Bronchial epithelial cell (primary cell): ENCODE measurements around the gene ARSK. TPM values are rescaled to one million over a fixed set of nuclear protein-coding genes. Genes with fewer than 3 reads are reported as not detected.
"Not testable (repeated sequence)": the region's sequence is repeated elsewhere in the genome, so short reads cannot be mapped to it uniquely, and the experiment has no call there.

Source experiments
- DNase-seq: peaks from one replicate; pipeline ENCODE4 v3.0.0-alpha.2; 2010; ENCODE audit warnings: low read depth
- FAIRE-seq: peaks from 2 replicates; lab custom pipeline; 2011; peaks lifted over from hg19 to GRCh38; lab: Jason Lieb, UNC
- H3K27me3 ChIP-seq: 2 replicates; pipeline ENCODE4 v1.5.1; 2011; ENCODE audit warnings: low read length; ENCODE audit not compliant: control insufficient read depth, insufficient read depth
- H3K36me3 ChIP-seq: 2 replicates; pipeline ENCODE4 v1.5.1; 2011; ENCODE audit warnings: low read length; ENCODE audit not compliant: control insufficient read depth, insufficient read depth
- H3K4me3 ChIP-seq: 2 replicates; pipeline ENCODE4 v1.5.1; 2011; ENCODE audit warnings: mild to moderate bottlenecking, low read depth, low read length, control low read depth
- total RNA-seq: library from RNA; depleted of rRNA; stranded (reverse); fragments of >200 nt; gene quantifications from 2 replicates; pipeline ENCODE4 v1.2.1, GENCODE V29; 2014
- TF ChIP-seq, protein P1 (sequence below): IDR thresholded peaks from 2 replicates; pipeline ENCODE4 v1.5.1; 2011; ENCODE audit warnings: mild to moderate bottlenecking, moderate library complexity, low read length, control low read depth, inconsistent platforms; ENCODE audit not compliant: insufficient read depth, severe bottlenecking

The ARSK gene
- total RNA-seq, 1 donor from 2014 or later: 7.4 TPM

- no peak overlapping the region for H3K4me3 ChIP-seq
- TF ChIP-seq, protein P1, sequence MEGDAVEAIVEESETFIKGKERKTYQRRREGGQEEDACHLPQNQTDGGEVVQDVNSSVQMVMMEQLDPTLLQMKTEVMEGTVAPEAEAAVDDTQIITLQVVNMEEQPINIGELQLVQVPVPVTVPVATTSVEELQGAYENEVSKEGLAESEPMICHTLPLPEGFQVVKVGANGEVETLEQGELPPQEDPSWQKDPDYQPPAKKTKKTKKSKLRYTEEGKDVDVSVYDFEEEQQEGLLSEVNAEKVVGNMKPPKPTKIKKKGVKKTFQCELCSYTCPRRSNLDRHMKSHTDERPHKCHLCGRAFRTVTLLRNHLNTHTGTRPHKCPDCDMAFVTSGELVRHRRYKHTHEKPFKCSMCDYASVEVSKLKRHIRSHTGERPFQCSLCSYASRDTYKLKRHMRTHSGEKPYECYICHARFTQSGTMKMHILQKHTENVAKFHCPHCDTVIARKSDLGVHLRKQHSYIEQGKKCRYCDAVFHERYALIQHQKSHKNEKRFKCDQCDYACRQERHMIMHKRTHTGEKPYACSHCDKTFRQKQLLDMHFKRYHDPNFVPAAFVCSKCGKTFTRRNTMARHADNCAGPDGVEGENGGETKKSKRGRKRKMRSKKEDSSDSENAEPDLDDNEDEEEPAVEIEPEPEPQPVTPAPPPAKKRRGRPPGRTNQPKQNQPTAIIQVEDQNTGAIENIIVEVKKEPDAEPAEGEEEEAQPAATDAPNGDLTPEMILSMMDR: no peak
- FAIRE-seq (no peak), DNase-seq (no peak)
- H3K27me3 ChIP-seq: no peaks in the 10 kb centered on the region
- no peaks in the 10 kb centered on the region for H3K36me3 ChIP-seq
Measured at GRCh38 chr5:95627971-95628810, 73.3 kb downstream of the ARSK start.

- TF ChIP-seq, protein P1: no peak
- Histone ChIP-seq H3K4me3 (no peak overlapping the region), H3K36me3 (no peaks in the 10 kb centered on the region), H3K27me3 (no peaks in the 10 kb centered on the region)
- FAIRE-seq (no peak), DNase-seq (no peak)
Measured at GRCh38 chr5:95628933-95629332, 74.0 kb downstream of the ARSK start.

DNA sequence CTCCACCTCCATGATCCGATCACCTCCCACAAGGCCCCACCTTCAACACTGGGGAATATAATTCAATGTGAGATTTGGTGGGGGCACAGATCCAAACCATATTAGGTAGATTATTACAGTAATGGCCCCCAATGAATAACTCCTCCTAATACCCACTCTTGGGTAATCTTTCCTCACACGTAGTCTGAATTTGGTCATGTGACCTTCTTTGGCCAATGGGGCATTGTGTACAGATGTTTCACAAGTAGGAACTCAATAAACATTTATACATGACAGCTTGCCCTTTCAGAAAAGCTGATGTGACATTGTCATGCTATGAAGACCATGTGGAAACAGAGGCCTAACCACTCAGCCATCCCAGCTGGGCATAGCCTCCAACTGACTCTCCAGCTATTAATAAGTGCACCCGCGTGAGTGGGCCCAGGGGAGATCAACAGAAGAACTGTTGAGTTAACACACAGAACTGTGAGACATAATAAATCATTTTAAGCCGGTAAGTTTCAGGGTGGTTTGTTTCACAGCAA, 75.6 kb downstream of the ARSK start:
- TF ChIP-seq, protein P1: no peak
- no peak for FAIRE-seq
- Histone ChIP-seq H3K27me3 (no peaks in the 10 kb centered on the region), H3K36me3 (no peaks in the 10 kb centered on the region), H3K4me3 (no peak overlapping the region)
- no peak for DNase-seq

- H3K4me3 ChIP-seq: no peak overlapping the region
- DNase-seq: peak; percentile 70
- H3K36me3 ChIP-seq: no peaks in the 10 kb centered on the region
- TF ChIP-seq, protein P1: no peak
- FAIRE-seq: no peak
- H3K27me3 ChIP-seq: no peaks in the 10 kb centered on the region
Measured at GRCh38 chr5:95631255-95631958, 76.5 kb downstream of the ARSK start.

- no peaks in the 10 kb centered on the region for H3K36me3 ChIP-seq
- FAIRE-seq (no peak), DNase-seq (peak; percentile 70)
- no peak overlapping the region for H3K4me3 ChIP-seq
- H3K27me3 ChIP-seq: no peaks in the 10 kb centered on the region
- TF ChIP-seq, protein P1: no peak
Measured at GRCh38 chr5:95631991-95632675, 77.2 kb downstream of the ARSK start.

DNA sequence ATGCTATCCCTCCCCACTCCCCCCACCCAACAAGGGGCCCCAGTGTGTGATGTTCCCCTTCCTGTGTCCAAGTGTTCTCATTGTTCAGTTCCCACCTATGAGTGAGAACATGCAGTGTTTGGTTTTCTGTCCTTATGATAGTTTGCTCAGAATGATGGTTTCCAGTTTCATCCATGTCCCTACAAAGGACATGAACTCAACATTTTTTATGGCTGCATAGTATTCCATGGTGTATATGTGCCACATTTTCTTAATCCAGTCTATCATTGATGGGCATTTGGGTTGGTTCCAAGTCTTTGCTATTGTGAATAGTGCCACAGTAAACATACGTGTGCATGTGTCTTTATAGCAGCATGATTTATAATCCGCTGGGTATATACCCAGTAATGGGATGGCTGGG, 78.0 kb downstream of the ARSK start:
- H3K4me3 ChIP-seq, H3K27me3 ChIP-seq, DNase-seq, H3K36me3 ChIP-seq, FAIRE-seq: not testable (repeated sequence)
